Keratinocyte (primary cell): Measurements from ENCODE around the gene TNC. TPM values are rescaled to one million over a fixed set of nuclear protein-coding genes. Genes with fewer than 3 reads are reported as not detected.

Source experiments
- DNase-seq: peaks from one replicate; pipeline ENCODE4 v3.0.0-alpha.2; 2011; ENCODE audit warnings: low read depth, missing footprints, low spot score
- FAIRE-seq: peaks from 2 replicates; lab custom pipeline; 2011; peaks lifted over from hg19 to GRCh38; lab: Jason Lieb, UNC
- H2AFZ ChIP-seq: 2 replicates; pipeline ENCODE4 v1.6.0; 2012; ENCODE audit warnings: low read length, control low read depth, inconsistent platforms; ENCODE audit not compliant: control insufficient read depth
- H3K27ac ChIP-seq: 2 replicates; pipeline ENCODE4 v1.5.1; 2011; ENCODE audit warnings: low read length; ENCODE audit not compliant: control insufficient read depth, insufficient read depth
- H3K27me3 ChIP-seq: 3 replicates; pipeline ENCODE4 v1.6.0; 2011; ENCODE audit warnings: low read length; ENCODE audit not compliant: control insufficient read depth, insufficient read depth; ENCODE audit errors: extremely low read depth
- H3K36me3 ChIP-seq, 2 experiments: 2 replicates in 1 of 2; 3 replicates in 1 of 2; pipeline ENCODE4 v1.5.1; 2011; ENCODE audit warnings: low read length in 2 of 2, mild to moderate bottlenecking in 1 of 2; ENCODE audit not compliant: control insufficient read depth in 2 of 2, insufficient read depth in 2 of 2; ENCODE audit errors: extremely low read depth in 1 of 2
- H3K4me1 ChIP-seq: 3 replicates; pipeline ENCODE4 v1.5.1; 2011; ENCODE audit warnings: low read length; ENCODE audit not compliant: control insufficient read depth, insufficient read depth; ENCODE audit errors: extremely low read depth
- H3K4me2 ChIP-seq: 3 replicates; pipeline ENCODE4 v1.6.0; 2011; ENCODE audit warnings: low read depth, low read length; ENCODE audit not compliant: control insufficient read depth, insufficient read depth; ENCODE audit errors: extremely low read depth
- H3K4me3 ChIP-seq, 3 experiments: fragments of 200-600 bp in 1 of 3; sonication (generic) in 1 of 3; 2 replicates in 2 of 3; 3 replicates in 1 of 3; pipeline ENCODE4 v1.5.1; 2011 to 2016; ENCODE audit warnings: low read length in 3 of 3, mild to moderate bottlenecking in 3 of 3, control low read depth in 2 of 3, inconsistent platforms in 1 of 3, low read depth in 1 of 3, mixed read lengths in 1 of 3, mixed run types in 1 of 3, moderate library complexity in 1 of 3; ENCODE audit not compliant: control insufficient read depth in 2 of 3, insufficient read depth in 2 of 3; ENCODE audit errors: extremely low read depth in 1 of 3
- H3K79me2 ChIP-seq: 2 replicates; pipeline ENCODE4 v1.6.0; 2012; ENCODE audit warnings: low read length; ENCODE audit not compliant: control insufficient read depth, insufficient read depth
- H3K9ac ChIP-seq: 3 replicates; pipeline ENCODE4 v1.6.0; 2011; ENCODE audit warnings: low read length; ENCODE audit not compliant: control insufficient read depth, insufficient read depth; ENCODE audit errors: extremely low read depth
- H3K9me1 ChIP-seq: 3 replicates; pipeline ENCODE4 v1.6.0; 2011; ENCODE audit warnings: low read length; ENCODE audit not compliant: control insufficient read depth, insufficient read depth; ENCODE audit errors: extremely low read depth
- H3K9me3 ChIP-seq: 2 replicates; pipeline ENCODE4 v1.5.1; 2012; ENCODE audit warnings: low read depth, low read length; ENCODE audit not compliant: control insufficient read depth
- H4K20me1 ChIP-seq: 3 replicates; pipeline ENCODE4 v1.6.0; 2011; ENCODE audit warnings: low read length; ENCODE audit not compliant: control insufficient read depth, insufficient read depth; ENCODE audit errors: extremely low read depth
- CTCF ChIP-seq, 3 experiments: IDR thresholded peaks in 1 of 3; conservative IDR thresholded peaks in 1 of 3; optimal IDR thresholded peaks in 1 of 3; 2 replicates in 2 of 3; 3 replicates in 1 of 3; pipeline versions ENCODE3 to v1.5.1; 2011; ENCODE audit warnings: low read length in 3 of 3, mild to moderate bottlenecking in 3 of 3, moderate library complexity in 2 of 3, control low read depth in 1 of 3, inconsistent platforms in 1 of 3; ENCODE audit not compliant: insufficient read depth in 2 of 3; ENCODE audit errors: extremely low read depth in 1 of 3
- EZH2 ChIP-seq: IDR thresholded peaks from one replicate; pipeline ENCODE4 v1.6.1; 2012; ENCODE audit warnings: inconsistent platforms, mild to moderate bottlenecking, low read length, moderate library complexity
- dilution Hi-C: fragments of 300-500 bp; cut with MboI; formaldehyde crosslinking; loops from one replicate; pipeline ENCODE4 v1.7.0; 2020; ENCODE audit warnings: low sequenced_read_pairs; ENCODE audit not compliant: extremely low pct_ligation_motif_present
- polyA plus RNA-seq, 5 experiments: library from polyadenylated mRNA; depleted of rRNA in 3 of 5; stranded (reverse) in 3 of 5; stranded (forward) in 1 of 5; unstranded in 1 of 5; fragments of >200 nt; gene quantifications; 1 replicate in 1 of 5; 2 replicates in 3 of 5; 3 replicates in 1 of 5; pipeline versions ENCODE4 v1.2.1 to v1.2.3, GENCODE V29; 2011 to 2012; ENCODE audit warnings: missing spikeins in 2 of 5, low read depth in 1 of 5, low replicate concordance in 1 of 5

TNC gene
- polyA plus RNA-seq, 1 donor (not counting 4 experiments of a cell fraction or from before 2014, with no cell fraction given), result 58.7 TPM

- no peak overlapping the region for H3K4me3 ChIP-seq
- no peak overlapping the region for H3K9ac ChIP-seq
- H3K4me2 ChIP-seq, result no peak overlapping the region
- peaks cover 0 to 3% of the 10 kb centered on the region in 2 experiments for H3K36me3 ChIP-seq
- DNase-seq (no peak), FAIRE-seq (no peak)
- H3K9me3 ChIP-seq, result no peaks in the 10 kb centered on the region
- no peaks in the 10 kb centered on the region for H3K9me1 ChIP-seq
- H3K27me3 ChIP-seq, result no peaks in the 10 kb centered on the region
- no peak for TF ChIP-seq EZH2
- dilution Hi-C loops, result no loop called here
- H3K27ac ChIP-seq, result no peak overlapping the region
- no peak overlapping the region for H2AFZ ChIP-seq
- H3K4me1 ChIP-seq, result no peaks in the 10 kb centered on the region
- no peaks in the 10 kb centered on the region for H4K20me1 ChIP-seq
- H3K79me2 ChIP-seq, result no peaks in the 10 kb centered on the region
These were observed 71.8 kb downstream of the TNC start for GRCh38 chr9:115046199-115046598.

GRCh38 chr9:115043632-115044031 is 74.3 kb downstream of the TNC start:
- H3K4me3 ChIP-seq, result no peak overlapping the region
- TF ChIP-seq CTCF (optimal IDR thresholded peaks at IDR 0.05 in 1 of 3, IDR thresholded peaks at IDR 0.05 in 1 of 3, conservative IDR thresholded peaks at IDR 0.05 in 1 of 3; ENCODE audit: extremely low read depth in 1 of 3, insufficient read depth in 2 of 3, low read length in 3 of 3) (no peak), EZH2 (no peak)
- dilution Hi-C loops, result no loop called here
- H3K79me2 ChIP-seq, result no peaks in the 10 kb centered on the region
- H4K20me1 ChIP-seq, result no peaks in the 10 kb centered on the region
- DNase-seq (no peak), FAIRE-seq (no peak)
- no peak overlapping the region for H3K27ac ChIP-seq
- no peaks in the 10 kb centered on the region for H3K9me1 ChIP-seq
- no peak overlapping the region for H3K4me2 ChIP-seq
- H3K9me3 ChIP-seq, result no peaks in the 10 kb centered on the region
- H3K27me3 ChIP-seq, result no peaks in the 10 kb centered on the region
- H3K4me1 ChIP-seq, result no peaks in the 10 kb centered on the region
- H3K9ac ChIP-seq, result no peak overlapping the region
- no peak overlapping the region for H2AFZ ChIP-seq
- H3K36me3 ChIP-seq, result peaks cover 0 to 19% of the 10 kb centered on the region in 2 experiments
